Fibroblast of villous mesenchyme (primary cell): ENCODE results near the gene DHRS3. TPM values are rescaled to one million over a fixed set of nuclear protein-coding genes. Genes with fewer than 3 reads are reported as not detected.
"Not testable (repeated sequence)": the region's sequence is repeated elsewhere in the genome, so short reads cannot be mapped to it uniquely, and the experiment has no call there.

Experiments used
- DNase-seq: peaks from one replicate; pipeline ENCODE4 v3.0.0-alpha.2; 2010; ENCODE audit warnings: low read depth
- H3K4me3 ChIP-seq: 2 replicates; pipeline ENCODE4 v1.5.1; 2011; ENCODE audit warnings: low read depth, mild to moderate bottlenecking, low read length
- total RNA-seq: library from RNA; depleted of rRNA; stranded (reverse); fragments of >200 nt; gene quantifications from 2 replicates; pipeline ENCODE4 v1.2.3, GENCODE V29; 2012
- TF ChIP-seq, protein P1 (sequence below): IDR thresholded peaks from 2 replicates; pipeline ENCODE4 v1.5.1; 2012; ENCODE audit warnings: low read depth, mild to moderate bottlenecking, low read length; ENCODE audit not compliant: insufficient read depth

The DHRS3 gene
- total RNA-seq, 1 donor: 137 TPM

DNA sequence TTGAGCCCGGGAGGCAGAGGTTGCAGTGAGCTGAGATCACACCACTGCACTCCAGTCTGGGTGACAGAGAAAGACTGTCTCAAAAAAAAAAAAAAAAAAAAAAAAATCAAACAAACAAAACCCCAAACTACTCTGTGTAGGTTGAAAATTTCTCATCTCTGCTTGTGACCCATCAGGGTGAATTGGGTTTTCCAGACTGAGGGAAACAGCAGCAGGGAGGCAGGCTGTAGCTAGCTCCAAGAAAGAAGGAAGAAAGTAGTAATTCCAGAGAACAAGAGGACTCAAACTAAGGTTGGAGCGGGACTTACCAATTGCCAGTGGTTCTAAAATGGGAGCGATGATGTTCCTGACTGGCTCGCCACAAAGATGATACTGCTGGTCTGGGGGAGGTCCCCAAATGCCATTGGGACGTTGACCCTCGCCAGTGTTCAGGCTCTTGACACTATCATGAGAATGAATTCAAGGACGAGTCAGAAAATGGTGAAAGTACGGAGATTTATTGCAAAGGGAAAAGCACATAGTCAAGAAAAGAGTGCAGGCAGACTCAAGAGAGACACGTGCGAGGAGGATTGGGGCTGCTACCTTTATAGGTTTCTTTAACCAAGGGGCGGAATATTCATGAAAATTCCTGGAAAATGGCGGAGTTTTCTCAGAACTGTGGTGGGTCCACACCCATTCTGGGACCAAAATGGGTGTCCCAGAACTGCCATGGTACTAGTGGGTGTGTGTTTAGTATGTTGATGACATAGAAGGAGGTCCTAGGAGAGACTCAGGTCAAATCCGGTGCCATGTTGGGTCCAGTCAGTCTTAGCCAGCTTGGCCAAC lies 39.3 kb upstream of the DHRS3 start:
- DNase-seq: no peak
- TF ChIP-seq, protein P1, sequence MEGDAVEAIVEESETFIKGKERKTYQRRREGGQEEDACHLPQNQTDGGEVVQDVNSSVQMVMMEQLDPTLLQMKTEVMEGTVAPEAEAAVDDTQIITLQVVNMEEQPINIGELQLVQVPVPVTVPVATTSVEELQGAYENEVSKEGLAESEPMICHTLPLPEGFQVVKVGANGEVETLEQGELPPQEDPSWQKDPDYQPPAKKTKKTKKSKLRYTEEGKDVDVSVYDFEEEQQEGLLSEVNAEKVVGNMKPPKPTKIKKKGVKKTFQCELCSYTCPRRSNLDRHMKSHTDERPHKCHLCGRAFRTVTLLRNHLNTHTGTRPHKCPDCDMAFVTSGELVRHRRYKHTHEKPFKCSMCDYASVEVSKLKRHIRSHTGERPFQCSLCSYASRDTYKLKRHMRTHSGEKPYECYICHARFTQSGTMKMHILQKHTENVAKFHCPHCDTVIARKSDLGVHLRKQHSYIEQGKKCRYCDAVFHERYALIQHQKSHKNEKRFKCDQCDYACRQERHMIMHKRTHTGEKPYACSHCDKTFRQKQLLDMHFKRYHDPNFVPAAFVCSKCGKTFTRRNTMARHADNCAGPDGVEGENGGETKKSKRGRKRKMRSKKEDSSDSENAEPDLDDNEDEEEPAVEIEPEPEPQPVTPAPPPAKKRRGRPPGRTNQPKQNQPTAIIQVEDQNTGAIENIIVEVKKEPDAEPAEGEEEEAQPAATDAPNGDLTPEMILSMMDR: no peak
- no peak overlapping the region for H3K4me3 ChIP-seq

DNA sequence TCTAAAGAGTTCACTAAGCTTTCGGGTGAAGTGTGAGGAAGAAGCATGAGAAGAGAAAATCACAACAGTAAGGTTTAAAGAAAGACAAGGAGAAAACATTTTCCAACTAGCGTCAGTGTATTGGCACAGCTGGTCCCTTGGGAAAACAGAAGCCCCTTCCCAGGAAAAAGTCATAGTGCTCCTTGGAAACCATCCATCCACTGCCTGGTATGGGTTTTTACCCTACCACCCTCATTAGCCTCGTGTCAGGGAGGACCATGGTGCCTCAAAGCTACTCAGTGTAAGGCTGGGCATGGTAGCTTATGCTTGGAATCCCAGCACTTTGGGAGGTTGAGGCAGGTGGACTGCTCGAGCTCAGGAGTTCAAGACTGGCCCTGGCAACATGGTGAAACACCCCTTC lies 38.6 kb upstream of the DHRS3 start:
- TF ChIP-seq, protein P1: no peak
- no peak overlapping the region for H3K4me3 ChIP-seq
- DNase-seq: no peak

DNA sequence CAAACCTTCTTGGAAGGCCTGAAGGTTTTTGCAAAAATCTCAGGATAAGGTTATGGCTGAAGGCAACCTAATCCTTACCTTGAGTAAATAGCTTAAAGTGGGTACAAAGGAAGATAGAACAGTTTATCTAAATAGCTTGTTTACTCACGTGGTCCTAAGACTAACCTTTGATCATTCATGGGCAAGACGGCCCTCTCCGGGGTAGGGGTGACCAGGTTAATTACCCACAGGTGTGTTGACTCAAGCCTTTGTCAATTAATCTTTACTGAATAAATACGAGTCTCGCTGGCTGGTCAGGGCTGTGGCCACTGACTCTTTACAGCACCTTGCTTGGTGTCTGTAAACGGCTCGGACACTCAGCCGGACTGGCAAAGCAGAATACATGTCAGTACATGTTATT lies 36.6 kb upstream of the DHRS3 start:
- no peak overlapping the region for H3K4me3 ChIP-seq
- no peak for DNase-seq
- TF ChIP-seq, protein P1: no peak

DNA sequence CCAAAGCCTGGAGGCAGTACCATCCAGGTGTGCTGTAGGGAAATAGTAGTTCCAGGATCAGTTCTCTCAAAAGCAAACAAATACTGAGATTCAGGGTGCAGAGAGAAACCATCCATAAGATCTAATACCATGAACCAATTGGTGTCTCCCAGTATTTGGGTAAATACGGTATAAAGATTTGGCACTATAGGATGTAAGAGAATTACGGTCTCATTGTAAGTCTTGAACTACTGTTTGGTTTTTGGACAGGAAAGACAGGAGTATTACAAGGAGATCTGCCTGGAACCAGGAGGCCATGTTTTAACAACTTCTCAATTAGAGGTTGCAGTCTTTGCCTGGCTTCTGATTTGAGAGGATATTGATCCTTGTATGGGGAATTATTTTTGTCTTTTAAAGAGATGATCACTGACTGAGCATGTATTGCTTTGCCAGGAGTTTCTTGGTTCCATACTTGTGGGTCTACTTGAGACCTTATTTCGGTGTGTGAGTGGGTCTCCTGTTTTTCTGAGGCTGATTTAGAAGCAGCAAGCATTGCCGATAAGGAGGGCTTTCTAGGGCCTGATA lies 36.1 kb upstream of the DHRS3 start:
- TF ChIP-seq, protein P1: no peak
- DNase-seq: no peak
- no peak overlapping the region for H3K4me3 ChIP-seq

DNA sequence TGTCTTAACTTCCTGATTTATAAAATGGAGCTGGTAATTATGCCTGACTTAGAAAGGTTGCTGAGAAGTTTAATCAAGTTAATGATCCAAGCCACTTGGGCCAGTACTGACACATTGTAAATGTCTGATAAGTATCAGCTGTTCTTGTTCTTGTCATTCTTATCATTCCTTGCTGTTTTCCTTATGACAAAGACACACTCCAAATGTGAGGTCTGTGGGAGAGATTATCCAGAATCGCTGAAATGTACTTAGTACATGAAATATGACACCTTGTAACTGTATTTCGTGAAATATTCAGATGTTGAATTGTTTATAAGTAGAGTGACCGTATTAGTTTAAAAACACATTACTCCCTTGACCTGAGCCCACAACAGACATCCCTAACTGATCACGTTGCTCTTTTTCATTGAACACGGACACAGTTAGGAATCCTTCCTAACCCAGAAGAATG lies 32.0 kb upstream of the DHRS3 start:
- H3K4me3 ChIP-seq: no peak overlapping the region
- DNase-seq: peak; percentile 93
- TF ChIP-seq, protein P1: no peak

DNA sequence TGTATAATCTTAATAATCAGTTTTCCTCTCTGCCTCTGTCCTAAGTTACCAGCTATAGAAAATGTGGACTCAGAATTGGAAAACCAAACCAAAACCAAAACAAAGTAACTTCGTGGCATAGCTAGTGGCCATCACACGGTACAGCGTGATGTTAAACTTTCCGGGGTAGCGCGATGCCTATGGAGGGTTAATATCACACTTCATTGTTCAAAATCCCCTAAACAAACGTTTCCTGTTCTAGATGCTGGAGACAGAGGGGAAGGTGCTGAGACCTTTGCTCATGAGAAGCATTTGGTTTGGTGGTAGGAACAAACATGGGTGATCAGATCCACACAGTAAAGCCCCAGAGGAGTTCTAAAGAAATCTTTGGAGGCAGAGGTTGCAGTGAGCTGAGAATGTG lies 30.7 kb upstream of the DHRS3 start:
- DNase-seq: no peak
- TF ChIP-seq, protein P1: no peak
- H3K4me3 ChIP-seq: no peak overlapping the region

DNA sequence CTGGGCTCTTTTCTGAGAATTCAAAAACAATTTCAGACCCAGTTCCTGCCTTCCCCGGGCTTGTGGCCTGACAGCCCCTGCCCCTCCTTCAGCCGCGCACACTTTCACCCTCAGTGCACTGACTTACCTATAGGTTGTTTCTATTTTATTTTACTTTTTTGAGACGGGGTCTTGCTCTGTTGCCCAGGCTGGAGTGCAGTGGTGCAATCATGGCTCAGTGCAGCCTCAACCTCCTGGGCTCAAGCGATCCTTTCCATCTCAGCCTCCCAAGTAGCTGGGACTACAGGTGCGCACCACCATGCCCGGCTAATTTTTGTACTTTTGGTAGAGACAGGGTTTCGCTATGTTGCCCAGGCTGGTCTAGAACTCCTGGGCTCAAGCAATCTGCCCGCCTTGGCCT lies 27.4 kb upstream of the DHRS3 start:
- not testable (repeated sequence) for DNase-seq, H3K4me3 ChIP-seq
